ENCODE measurements around the gene ZMYND12.

DNA sequence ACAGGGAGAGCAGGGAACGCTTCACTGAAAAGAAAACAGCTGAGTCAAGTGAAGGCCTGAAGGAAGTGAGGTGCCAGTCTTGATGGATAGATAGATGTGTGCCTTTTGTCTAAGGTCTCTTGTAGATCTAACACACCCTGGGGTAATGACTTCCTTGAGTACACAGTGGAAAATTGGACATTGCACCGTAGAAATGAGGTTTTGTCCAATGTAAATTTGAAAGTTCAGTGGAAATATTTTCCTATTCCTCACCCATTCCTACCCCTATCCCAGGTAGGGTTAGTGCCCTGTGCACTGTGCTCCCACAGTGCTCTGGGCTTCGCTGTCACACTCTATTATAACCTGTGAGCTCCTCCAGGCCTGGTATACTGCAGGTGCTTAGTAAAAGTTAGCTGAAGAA is 24.3 kb downstream of the ZMYND12 start:
- TF ChIP-seq, protein P1, sequence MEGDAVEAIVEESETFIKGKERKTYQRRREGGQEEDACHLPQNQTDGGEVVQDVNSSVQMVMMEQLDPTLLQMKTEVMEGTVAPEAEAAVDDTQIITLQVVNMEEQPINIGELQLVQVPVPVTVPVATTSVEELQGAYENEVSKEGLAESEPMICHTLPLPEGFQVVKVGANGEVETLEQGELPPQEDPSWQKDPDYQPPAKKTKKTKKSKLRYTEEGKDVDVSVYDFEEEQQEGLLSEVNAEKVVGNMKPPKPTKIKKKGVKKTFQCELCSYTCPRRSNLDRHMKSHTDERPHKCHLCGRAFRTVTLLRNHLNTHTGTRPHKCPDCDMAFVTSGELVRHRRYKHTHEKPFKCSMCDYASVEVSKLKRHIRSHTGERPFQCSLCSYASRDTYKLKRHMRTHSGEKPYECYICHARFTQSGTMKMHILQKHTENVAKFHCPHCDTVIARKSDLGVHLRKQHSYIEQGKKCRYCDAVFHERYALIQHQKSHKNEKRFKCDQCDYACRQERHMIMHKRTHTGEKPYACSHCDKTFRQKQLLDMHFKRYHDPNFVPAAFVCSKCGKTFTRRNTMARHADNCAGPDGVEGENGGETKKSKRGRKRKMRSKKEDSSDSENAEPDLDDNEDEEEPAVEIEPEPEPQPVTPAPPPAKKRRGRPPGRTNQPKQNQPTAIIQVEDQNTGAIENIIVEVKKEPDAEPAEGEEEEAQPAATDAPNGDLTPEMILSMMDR (conservative IDR thresholded peaks at IDR 0.05) = no peak
- TF ChIP-seq EZH2 (IDR thresholded peaks at IDR 0.05; ENCODE audit: low read depth) = no peak

All from PC-9 (cell line).